ENCODE data around the gene RPS15. TPM values are rescaled to one million over a fixed set of nuclear protein-coding genes. Genes with fewer than 3 reads are reported as not detected.

The RPS15 gene
- total RNA-seq, 1 donor from 2014 or later: 854 TPM

DNA sequence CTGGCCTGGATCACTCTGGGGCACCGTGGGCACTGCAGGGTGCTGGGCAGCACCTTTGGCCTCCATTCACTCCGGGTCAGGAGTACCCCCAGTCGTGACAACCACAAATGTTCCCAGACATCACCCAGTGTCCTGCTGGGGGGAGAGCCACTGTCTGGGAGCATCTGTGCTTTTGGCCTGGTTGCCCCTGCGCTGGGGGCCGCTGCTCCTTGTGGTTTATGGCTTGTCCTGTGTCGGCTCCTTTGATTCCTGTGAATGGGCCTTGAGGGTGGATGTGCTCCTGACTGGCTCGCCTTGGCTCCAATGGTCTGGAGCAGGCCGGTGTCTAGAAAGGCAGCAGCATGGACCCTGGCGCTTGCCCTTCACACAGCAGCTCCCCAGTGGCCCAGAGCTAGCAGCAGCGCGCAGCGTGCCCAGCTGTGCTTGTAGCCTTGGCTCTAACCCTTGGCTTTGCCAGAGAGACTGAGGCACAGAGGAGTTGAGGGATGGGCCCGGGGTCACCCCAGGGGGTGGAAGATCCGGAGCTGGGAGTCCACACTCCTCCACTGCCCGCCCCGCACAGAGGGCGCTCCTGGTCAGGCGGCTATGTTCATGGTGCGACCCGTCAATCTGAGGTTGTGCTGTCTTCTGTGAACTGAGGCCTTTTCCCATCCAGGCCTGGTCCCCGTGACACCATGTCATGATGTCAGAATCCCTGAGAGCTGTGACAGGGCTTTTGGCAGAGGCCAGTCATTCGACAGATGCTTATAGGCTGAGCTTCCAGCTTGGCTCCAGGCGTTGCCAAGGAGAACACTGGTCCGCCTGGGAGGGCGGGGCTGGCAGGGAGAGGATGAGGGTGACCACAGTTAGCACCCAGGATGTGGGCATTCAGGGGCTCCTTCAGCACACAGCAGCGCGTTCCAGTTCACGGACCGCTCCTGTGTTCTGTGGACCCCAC, 26.7 kb upstream of the RPS15 start:
- intact Hi-C loops (cut with DNase I): no loop called here

GRCh38 chr19:1412323-1412923, 25.8 kb upstream of the RPS15 start:
- Histone ChIP-seq H3K4me1 (peaks cover 86% of the 10 kb centered on the region), H3K4me3 (no peak overlapping the region), H3K27me3 (ENCODE audit: low read depth) (no peaks in the 10 kb centered on the region), H3K9me3 (no peaks in the 10 kb centered on the region), H3K27ac (peak overlapping the region; percentile 36), H3K36me3 (peaks cover 34% of the 10 kb centered on the region)
- no peak for TF ChIP-seq CTCF (IDR thresholded peaks at IDR 0.05)
- ATAC-seq (no peak), DNase-seq (no peak)
- intact Hi-C loops (cut with DNase I): no loop called here

More for the DNA sequence above, 26.7 kb upstream of the RPS15 start:
- H3K36me3 ChIP-seq: peaks cover 29% of the 10 kb centered on the region
- H3K9me3 ChIP-seq: no peaks in the 10 kb centered on the region
- peak overlapping the region; percentile 3 for H3K4me3 ChIP-seq
- peaks cover 80% of the 10 kb centered on the region for H3K4me1 ChIP-seq
- no peak for DNase-seq
- H3K27me3 ChIP-seq (ENCODE audit: low read depth): no peaks in the 10 kb centered on the region
- no peak for ATAC-seq
- TF ChIP-seq CTCF (IDR thresholded peaks at IDR 0.05): no peak
- H3K27ac ChIP-seq: peak overlapping the region; percentile 97

- no peak for ATAC-seq
- peaks cover 38% of the 10 kb centered on the region for H3K36me3 ChIP-seq
- intact Hi-C loops (cut with DNase I): no loop called here
- H3K4me1 ChIP-seq: peaks cover 93% of the 10 kb centered on the region
- no peaks in the 10 kb centered on the region for H3K27me3 ChIP-seq (ENCODE audit: low read depth)
- no peaks in the 10 kb centered on the region for H3K9me3 ChIP-seq
- no peak for TF ChIP-seq CTCF (IDR thresholded peaks at IDR 0.05)
- DNase-seq: no peak
- H3K4me3 ChIP-seq: no peak overlapping the region
- no peak overlapping the region for H3K27ac ChIP-seq
Measured at GRCh38 chr19:1412995-1413800, 25.0 kb upstream of the RPS15 start.

DNA sequence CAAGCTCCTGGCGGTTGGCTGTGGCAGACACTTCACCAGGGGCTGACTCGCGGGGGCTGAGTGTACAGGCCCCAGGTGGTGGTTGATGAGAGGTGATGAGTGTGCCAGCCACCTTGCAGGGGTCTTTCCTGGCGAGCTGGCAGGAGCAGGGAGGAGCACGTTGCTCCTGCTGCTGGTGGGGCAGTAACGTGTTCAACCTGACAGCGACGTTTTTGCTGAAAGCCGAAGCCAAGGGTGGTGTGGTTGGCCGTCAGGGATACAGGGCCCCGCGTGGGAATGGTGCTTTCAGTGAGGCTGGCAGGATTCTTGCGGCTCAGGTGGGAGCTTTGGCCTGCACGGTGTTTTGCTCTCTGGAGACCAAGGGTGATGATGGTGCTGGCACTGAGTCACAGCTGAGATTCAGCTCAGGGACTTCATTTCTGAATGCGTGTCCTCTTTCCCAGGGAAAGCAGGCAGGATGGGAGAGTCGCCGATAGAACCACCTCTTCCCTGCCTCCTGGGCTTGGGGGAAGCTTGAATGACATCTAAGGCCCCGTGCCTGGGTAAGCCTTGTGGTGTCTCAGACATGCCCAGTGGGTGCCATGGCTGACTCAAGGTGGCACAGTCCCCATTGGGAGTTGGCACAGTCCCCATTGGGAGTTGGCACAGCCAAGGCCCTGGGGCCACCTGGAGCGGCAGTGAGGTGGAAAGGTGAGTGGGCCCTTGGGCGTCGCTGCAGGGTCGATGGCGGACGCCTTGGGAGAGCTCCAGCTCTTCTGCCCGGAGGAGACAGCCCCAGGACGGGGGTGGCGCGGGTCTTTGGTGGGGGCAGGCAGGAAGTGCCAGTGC, 22.0 kb upstream of the RPS15 start:
- intact Hi-C loops (cut with DNase I): no loop called here
- Histone ChIP-seq H3K27ac (peak overlapping the region; percentile 85), H3K9me3 (no peaks in the 10 kb centered on the region), H3K36me3 (peaks cover 51% of the 10 kb centered on the region), H3K4me3 (peak overlapping the region; percentile 32), H3K27me3 (ENCODE audit: low read depth) (no peaks in the 10 kb centered on the region), H3K4me1 (peaks cover 75% of the 10 kb centered on the region)
- DNase-seq (no peak), ATAC-seq (peak in 1 of 2 donors; percentile 3)
- no peak for TF ChIP-seq CTCF (IDR thresholded peaks at IDR 0.05)

Data from lower lobe of right lung (tissue), 2 donors.